ENCODE measurements around the gene PPP4R4.
A peak's percentile ranks its signal among the peaks of the same experiment; 100 is the strongest.

The PPP4R4 gene

GRCh38 chr14:94173885-94174603, at the start of gene PPP4R4:
Gene PPP4R4 (plus strand): TSS chr14:94174322. CDS start chr14:94174466, 144 bp downstream.
- DNase-seq = peak; percentile 54 to 94 (median 87)
- intact Hi-C loops (cut with DNase I) = loop anchor here (5.0 kb wide), 2 partner anchors 37 to 92 kb away; partner anchors contain the start of genes DDX24 and IFI27L1

- intact Hi-C loops (cut with DNase I) = no loop called here
- peak in 5 of 42 donors; percentile 5 to 37 (median 14) for DNase-seq
Observed at GRCh38 chr14:94124582-94125377, 49.3 kb upstream of the PPP4R4 start.

DNA sequence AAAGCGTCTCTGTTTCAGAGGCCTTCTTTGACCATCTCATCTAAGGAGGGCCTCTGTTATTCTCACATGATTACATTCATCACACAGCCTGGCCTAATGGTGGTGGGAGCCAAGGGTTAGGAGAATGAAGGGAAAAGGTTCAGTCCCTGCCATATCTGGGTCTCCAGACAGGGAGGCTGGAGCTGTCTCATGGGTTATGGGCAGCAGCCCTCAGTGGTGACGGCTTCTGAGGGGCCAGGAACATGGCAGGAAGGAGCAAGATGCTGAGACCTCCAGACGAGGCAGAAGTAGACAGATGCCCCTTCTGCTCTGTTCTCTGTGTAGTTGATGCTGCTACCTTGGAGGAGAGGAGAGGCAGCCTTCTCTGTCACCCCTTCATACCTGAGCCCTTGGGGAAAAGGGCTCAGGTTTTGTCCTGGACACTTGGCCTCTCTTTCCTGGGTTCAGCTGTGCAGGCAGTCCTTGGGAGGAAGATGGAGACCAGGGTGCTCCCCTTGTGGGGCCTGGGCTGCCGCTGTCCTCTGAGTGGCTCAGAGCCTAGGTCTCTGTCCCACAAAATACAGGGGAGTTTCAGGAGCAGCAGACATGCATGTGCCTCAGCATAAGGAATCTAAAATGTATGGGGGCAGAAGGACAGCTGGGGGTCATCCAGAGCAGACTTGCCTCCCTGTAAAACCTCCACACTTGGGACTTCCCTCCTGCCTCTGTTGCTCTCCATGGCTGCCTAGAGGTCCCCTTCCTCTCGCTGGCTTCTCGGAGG, 48.3 kb upstream of the PPP4R4 start:
- intact Hi-C loops (cut with DNase I) = no loop called here

GRCh38 chr14:94126419-94126677, 47.8 kb upstream of the PPP4R4 start:
- intact Hi-C loops (cut with DNase I) = no loop called here
- DNase-seq = peak in 2 of 42 donors; percentile 8 to 28

More for the DNA sequence above, 48.3 kb upstream of the PPP4R4 start:
- DNase-seq = peak in 3 of 42 donors; percentile 15 to 27 (median 24)

DNA sequence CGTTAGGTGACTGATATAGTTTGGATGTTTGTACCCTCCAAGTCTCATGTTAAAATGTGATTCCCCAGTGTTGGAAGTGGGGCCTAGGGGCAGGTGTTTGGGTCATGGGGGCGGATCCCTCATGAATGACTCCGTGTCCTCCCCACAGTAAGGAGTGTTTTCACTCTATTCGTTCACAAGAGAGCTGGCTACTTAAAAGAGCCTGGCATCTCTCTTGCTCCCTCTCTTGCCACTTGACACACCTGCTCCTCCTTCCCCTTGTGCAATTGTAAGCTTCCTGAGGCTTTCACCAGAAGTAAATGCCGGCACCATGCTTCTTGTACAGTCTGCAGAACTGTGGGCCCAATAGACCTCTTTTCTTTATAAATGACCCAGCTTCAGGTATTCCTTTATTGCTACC, 47.3 kb upstream of the PPP4R4 start:
- DNase-seq = peak in 3 of 42 donors; percentile 6 to 33 (median 26)
- intact Hi-C loops (cut with DNase I) = no loop called here

GRCh38 chr14:94127330-94127729, 46.8 kb upstream of the PPP4R4 start:
- DNase-seq = peak in 2 of 42 donors; percentile 19 to 36
- intact Hi-C loops (cut with DNase I) = no loop called here

DNA sequence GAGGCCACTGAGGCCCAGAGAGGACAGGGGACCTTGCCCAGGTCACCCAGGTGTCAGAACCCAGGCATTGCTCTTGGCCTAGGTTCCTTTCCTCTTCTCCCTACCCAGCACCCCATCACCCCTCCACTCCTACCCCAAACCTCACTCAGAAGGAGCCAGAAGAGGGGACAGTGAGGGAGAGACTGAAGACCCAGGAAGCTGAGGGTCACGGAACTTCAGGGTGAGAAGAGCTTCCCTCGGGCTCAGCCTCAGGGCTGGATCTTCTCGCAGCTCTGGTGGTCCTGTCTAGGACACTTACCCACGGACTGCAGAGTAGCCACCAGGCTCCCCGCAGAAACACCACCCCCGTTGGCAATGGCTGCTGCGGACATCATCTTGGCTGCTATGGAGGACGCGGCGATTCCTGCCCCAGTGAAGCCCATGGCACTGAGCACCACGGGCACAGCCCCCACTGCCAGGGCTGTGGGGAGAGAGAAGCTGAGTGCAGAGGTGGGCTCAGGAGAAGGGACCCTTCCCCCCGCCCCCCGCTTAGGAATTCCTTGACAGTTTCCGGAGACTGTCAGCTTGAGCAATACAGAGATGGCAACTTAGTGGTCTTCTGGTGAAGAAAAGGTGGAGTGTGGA, 45.8 kb upstream of the PPP4R4 start:
- intact Hi-C loops (cut with DNase I) = no loop called here
- peak in 3 of 42 donors; percentile 20 to 41 (median 35) for DNase-seq

- intact Hi-C loops (cut with DNase I) = no loop called here
- DNase-seq = peak; percentile 60 to 89 (median 77)
Observed at GRCh38 chr14:94129111-94129757, 44.9 kb upstream of the PPP4R4 start, which contains the start of gene IFI27L2. Gene IFI27L2 (minus strand): TSS chr14:94129604. CDS start chr14:94129564, 40 bp downstream.

- DNase-seq = peak; percentile 34 to 81 (median 63)
- intact Hi-C loops (cut with DNase I) = no loop called here
Observed at GRCh38 chr14:94129758-94130414, 44.2 kb upstream of the PPP4R4 start.

GRCh38 chr14:94132285-94132887, 41.7 kb upstream of the PPP4R4 start:
- intact Hi-C loops (cut with DNase I) = no loop called here
- DNase-seq = peak in 36 of 42 donors; percentile 27 to 91 (median 72)

- intact Hi-C loops (cut with DNase I) = loop anchor here (5.0 kb wide), 2 partner anchors 37 to 98 kb away; partner anchors contain the start of gene PPP4R4
- no peak for DNase-seq
Observed at GRCh38 chr14:94135476-94135875, 38.6 kb upstream of the PPP4R4 start.

DNA sequence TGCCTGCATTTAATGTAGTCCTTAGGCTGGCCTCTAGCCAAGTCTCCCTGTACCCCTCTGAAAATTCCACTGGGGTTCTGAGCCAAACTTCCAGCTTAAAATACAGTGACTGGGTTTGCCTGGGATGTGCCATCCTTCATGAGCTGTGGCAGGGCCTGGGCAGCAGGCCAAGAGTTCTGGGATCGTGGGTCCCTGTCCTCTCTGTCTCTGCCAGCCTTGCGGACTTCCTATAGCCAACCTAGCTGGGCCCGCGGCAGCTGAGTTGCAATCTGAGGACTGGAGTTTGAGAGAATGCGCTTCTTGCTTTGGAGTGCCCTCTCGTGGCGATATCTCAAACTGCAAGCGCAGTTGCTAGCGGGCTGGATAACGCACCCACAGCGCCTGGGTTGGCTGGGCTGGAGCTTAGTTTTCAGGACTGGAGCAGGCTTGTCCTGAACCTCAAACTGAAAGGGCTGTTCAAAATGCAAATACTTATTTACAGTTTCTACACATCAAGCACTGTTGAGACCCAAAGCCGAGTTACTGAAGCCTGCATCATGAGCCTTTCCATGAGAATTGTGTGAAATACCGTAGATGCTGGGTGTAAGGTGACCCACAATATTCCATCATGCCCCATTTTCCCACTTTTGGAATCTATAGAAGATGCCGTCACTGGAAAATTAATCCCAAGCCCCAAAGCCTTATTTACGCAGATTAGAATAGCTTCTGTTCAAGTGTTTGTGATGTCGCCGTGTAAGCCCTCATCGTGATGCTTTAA, 37.4 kb upstream of the PPP4R4 start:
- DNase-seq = peak; percentile 56 to 97 (median 92)
- intact Hi-C loops (cut with DNase I) = loop anchor here (5.0 kb wide), 2 partner anchors 36 to 99 kb away; partner anchors contain the start of gene PPP4R4

DNA sequence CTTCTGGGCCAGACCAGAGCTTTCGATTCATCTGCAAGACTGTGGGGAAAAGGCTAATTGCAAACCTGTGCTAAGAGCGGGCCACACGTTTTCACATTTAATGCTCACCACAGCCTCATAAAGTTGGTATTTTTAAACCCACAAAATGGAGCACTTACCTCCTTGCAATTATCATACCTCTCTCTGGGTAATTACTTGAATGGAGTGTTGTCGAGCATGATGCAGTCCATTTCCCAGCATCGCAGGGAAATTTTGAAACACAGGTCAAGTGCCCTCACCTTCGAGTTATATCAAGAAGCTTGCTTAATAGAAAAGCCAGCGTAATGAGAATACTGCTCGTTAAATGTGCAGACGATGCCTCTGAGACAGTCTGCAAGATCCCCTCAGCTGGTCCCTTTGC, 35.9 kb upstream of the PPP4R4 start:
- peak in 1 of 42 donors; percentile 26 for DNase-seq
- intact Hi-C loops (cut with DNase I) = loop anchor here (5.0 kb wide), 2 partner anchors 34 to 101 kb away; partner anchors contain the start of gene PPP4R4

DNA sequence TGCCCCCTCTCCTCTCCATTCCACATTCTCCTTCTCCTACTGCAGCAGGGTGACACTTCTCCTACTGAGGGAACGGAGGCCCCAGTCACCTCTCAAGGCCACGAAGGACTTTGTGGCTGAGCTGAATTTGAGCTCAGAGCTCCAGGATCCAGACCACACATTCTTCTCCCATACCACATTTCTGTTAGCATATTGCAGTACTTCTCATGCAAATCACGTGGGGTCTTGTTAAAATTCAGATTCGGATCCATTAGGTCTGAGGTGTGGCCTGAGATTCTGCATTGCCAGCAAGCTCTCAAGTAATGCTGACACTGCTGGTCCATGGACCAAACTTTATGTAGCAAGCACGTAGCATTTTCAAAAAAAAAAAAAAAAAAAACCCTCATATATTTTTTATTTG, 35.1 kb upstream of the PPP4R4 start:
- intact Hi-C loops (cut with DNase I) = loop anchor here (5.0 kb wide), 2 partner anchors 33 to 102 kb away; partner anchors contain the start of gene PPP4R4

DNA sequence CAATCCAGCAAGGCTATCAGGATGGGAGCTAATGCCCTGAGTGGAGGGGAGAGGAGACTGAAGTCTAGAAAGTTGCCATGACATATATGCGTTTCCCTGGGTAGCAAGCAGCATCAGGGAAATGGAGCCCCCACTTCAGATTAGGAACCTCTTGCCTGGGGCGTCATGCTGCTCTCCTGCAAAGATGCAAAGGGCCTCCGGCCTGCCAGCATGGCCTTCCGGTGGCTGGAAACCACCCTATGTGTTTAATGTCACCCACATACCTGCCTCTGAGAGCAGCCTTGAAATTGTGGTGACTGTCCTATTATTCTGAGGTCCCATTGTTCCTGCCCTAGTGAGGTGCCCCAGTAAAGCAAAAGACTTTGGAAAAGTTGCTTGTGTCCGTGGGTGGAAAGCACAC, 34.7 kb upstream of the PPP4R4 start:
- intact Hi-C loops (cut with DNase I) = loop anchor here (5.0 kb wide), 2 partner anchors 33 to 102 kb away; partner anchors contain the start of gene PPP4R4
- peak in 1 of 42 donors; percentile 34 for DNase-seq

More for the DNA sequence above, 35.1 kb upstream of the PPP4R4 start:
- DNase-seq = peak in 1 of 42 donors; percentile 12

GRCh38 chr14:94142247-94142646, 31.9 kb upstream of the PPP4R4 start:
- intact Hi-C loops (cut with DNase I) = no loop called here
- peak in 1 of 42 donors; percentile 1 for DNase-seq

All from head of caudate nucleus (tissue), 42 donors.